ENCODE data around the gene PROX1. TPM values are rescaled to one million over a fixed set of nuclear protein-coding genes. Genes with fewer than 3 reads are reported as not detected.

The PROX1 gene
- total RNA-seq, 1 donor from 2014 or later: 11.7 TPM

GRCh38 chr1:214044438-214045214 lies 56.9 kb downstream of the PROX1 start:
- Histone ChIP-seq H3K27me3 (ENCODE audit: low read depth) (no peaks in the 10 kb centered on the region), H3K4me3 (no peak overlapping the region), H3K9me3 (peaks cover 9% of the 10 kb centered on the region), H3K36me3 (no peaks in the 10 kb centered on the region), H3K4me1 (no peaks in the 10 kb centered on the region), H3K27ac (no peak overlapping the region)
- TF ChIP-seq, protein P1, sequence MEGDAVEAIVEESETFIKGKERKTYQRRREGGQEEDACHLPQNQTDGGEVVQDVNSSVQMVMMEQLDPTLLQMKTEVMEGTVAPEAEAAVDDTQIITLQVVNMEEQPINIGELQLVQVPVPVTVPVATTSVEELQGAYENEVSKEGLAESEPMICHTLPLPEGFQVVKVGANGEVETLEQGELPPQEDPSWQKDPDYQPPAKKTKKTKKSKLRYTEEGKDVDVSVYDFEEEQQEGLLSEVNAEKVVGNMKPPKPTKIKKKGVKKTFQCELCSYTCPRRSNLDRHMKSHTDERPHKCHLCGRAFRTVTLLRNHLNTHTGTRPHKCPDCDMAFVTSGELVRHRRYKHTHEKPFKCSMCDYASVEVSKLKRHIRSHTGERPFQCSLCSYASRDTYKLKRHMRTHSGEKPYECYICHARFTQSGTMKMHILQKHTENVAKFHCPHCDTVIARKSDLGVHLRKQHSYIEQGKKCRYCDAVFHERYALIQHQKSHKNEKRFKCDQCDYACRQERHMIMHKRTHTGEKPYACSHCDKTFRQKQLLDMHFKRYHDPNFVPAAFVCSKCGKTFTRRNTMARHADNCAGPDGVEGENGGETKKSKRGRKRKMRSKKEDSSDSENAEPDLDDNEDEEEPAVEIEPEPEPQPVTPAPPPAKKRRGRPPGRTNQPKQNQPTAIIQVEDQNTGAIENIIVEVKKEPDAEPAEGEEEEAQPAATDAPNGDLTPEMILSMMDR (IDR thresholded peaks at IDR 0.05): no peak
- intact Hi-C loops (cut with DNase I): no loop called here
- no peak for DNase-seq
- ATAC-seq: peak in 1 of 2 donors; percentile 35

GRCh38 chr1:214050513-214051401 lies 63.0 kb downstream of the PROX1 start:
- TF ChIP-seq, protein P1 (IDR thresholded peaks at IDR 0.05): no peak
- DNase-seq (no peak), ATAC-seq (no peak)
- no peaks in the 10 kb centered on the region for H3K27me3 ChIP-seq (ENCODE audit: low read depth)
- intact Hi-C loops (cut with DNase I): no loop called here
- no peaks in the 10 kb centered on the region for H3K36me3 ChIP-seq
- H3K9me3 ChIP-seq: peaks cover 9% of the 10 kb centered on the region
- no peak overlapping the region for H3K27ac ChIP-seq
- H3K4me1 ChIP-seq: no peaks in the 10 kb centered on the region
- no peak overlapping the region for H3K4me3 ChIP-seq

DNA sequence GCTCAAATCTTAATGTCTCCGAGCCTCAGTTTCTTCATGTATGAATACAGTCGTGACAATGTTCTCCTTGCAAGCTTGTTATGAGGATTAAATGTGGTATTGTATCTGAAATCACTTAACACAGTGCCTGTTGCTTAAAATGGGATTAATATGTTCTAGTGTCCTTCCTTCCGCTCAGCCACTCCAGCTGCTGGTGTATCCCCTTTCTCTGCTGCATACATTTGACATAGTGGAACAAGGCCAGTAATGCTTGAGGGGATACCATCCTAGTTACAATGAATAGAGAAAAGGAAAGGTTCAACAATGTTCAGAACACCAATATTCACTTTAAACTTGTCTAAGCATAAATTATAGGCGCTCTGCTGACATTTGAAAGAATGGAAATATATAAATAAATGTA lies 64.0 kb downstream of the PROX1 start:
- Histone ChIP-seq H3K36me3 (no peaks in the 10 kb centered on the region), H3K27ac (no peak overlapping the region), H3K9me3 (peaks cover 9% of the 10 kb centered on the region), H3K4me3 (no peak overlapping the region), H3K27me3 (ENCODE audit: low read depth) (no peaks in the 10 kb centered on the region), H3K4me1 (no peaks in the 10 kb centered on the region)
- ATAC-seq (no peak), DNase-seq (no peak)
- TF ChIP-seq, protein P1 (IDR thresholded peaks at IDR 0.05): no peak
- intact Hi-C loops (cut with DNase I): no loop called here

- TF ChIP-seq, protein P1 (IDR thresholded peaks at IDR 0.05): no peak
- intact Hi-C loops (cut with DNase I): no loop called here
- ATAC-seq: no peak
- no peaks in the 10 kb centered on the region for H3K36me3 ChIP-seq
- H3K4me3 ChIP-seq: no peak overlapping the region
- DNase-seq: no peak
- H3K27me3 ChIP-seq (ENCODE audit: low read depth): no peaks in the 10 kb centered on the region
- H3K9me3 ChIP-seq: no peaks in the 10 kb centered on the region
- H3K27ac ChIP-seq: no peak overlapping the region
- H3K4me1 ChIP-seq: no peaks in the 10 kb centered on the region
Measured at GRCh38 chr1:214058076-214058475, 70.3 kb downstream of the PROX1 start.

GRCh38 chr1:214066190-214066589 lies 78.4 kb downstream of the PROX1 start:
- no peak overlapping the region for H3K4me3 ChIP-seq
- TF ChIP-seq, protein P1 (IDR thresholded peaks at IDR 0.05): no peak
- H3K9me3 ChIP-seq: no peaks in the 10 kb centered on the region
- ATAC-seq: no peak
- no peak for DNase-seq
- no peaks in the 10 kb centered on the region for H3K27me3 ChIP-seq (ENCODE audit: low read depth)
- no peaks in the 10 kb centered on the region for H3K4me1 ChIP-seq
- H3K36me3 ChIP-seq: no peaks in the 10 kb centered on the region
- intact Hi-C loops (cut with DNase I): no loop called here
- H3K27ac ChIP-seq: no peak overlapping the region
